Endodermal cell (in vitro differentiated cells): Measurements from ENCODE around the gene UFD1. TPM values are rescaled to one million over a fixed set of nuclear protein-coding genes. Genes with fewer than 3 reads are reported as not detected.

Source experiments
- DNase-seq: peaks from one replicate; pipeline ENCODE4 v3.0.0-alpha.2; 2017
- H3K27ac ChIP-seq: 2 replicates; pipeline ENCODE4 v1.5.1; 2013; ENCODE audit warnings: mild to moderate bottlenecking, low read depth, low read length, moderate library complexity
- H3K27me3 ChIP-seq: 2 replicates; pipeline ENCODE4 v1.6.1; 2013; ENCODE audit warnings: mild to moderate bottlenecking, low read length, moderate library complexity; ENCODE audit not compliant: insufficient read depth, control insufficient read depth, poor library complexity, severe bottlenecking
- H3K36me3 ChIP-seq: 2 replicates; pipeline ENCODE4 v1.7.0; 2013; ENCODE audit warnings: mild to moderate bottlenecking, low read length, moderate library complexity; ENCODE audit not compliant: control insufficient read depth, insufficient read depth
- H3K4me1 ChIP-seq: one replicate; pipeline ENCODE4 v1.7.0; 2013; ENCODE audit warnings: low read length; ENCODE audit not compliant: control insufficient read depth, insufficient read depth
- H3K4me3 ChIP-seq: 2 replicates; pipeline ENCODE4 v1.5.1; 2013; ENCODE audit warnings: mild to moderate bottlenecking, low read length, moderate library complexity
- H3K9ac ChIP-seq: 2 replicates; pipeline ENCODE4 v1.6.1; 2013; ENCODE audit warnings: mild to moderate bottlenecking, low read length, moderate library complexity; ENCODE audit not compliant: poor library complexity, severe bottlenecking; ENCODE audit errors: extremely low read depth
- H3K9me3 ChIP-seq: 2 replicates; pipeline ENCODE4 v1.6.1; 2013; ENCODE audit warnings: mild to moderate bottlenecking, low read length, moderate library complexity; ENCODE audit not compliant: control insufficient read depth
- H3K27ac Mint-ChIP-seq: 2 replicates; pipeline ENCODE4 v1.8.0; 2020; ENCODE audit warnings: mixed read lengths
- H3K27me3 Mint-ChIP-seq: 2 replicates; pipeline ENCODE4 v1.8.0; 2021; ENCODE audit warnings: mild to moderate bottlenecking, mixed read lengths; ENCODE audit not compliant: insufficient read depth
- H3K36me3 Mint-ChIP-seq: 2 replicates; pipeline ENCODE4 v1.8.0; 2020; ENCODE audit warnings: low read depth, mixed read lengths
- H3K4me1 Mint-ChIP-seq: 2 replicates; pipeline ENCODE4 v1.8.0; 2020; ENCODE audit warnings: mixed read lengths
- H3K4me3 Mint-ChIP-seq: 2 replicates; pipeline ENCODE4 v1.8.0; 2020; ENCODE audit warnings: mild to moderate bottlenecking, moderate library complexity, mixed read lengths
- H3K9me3 Mint-ChIP-seq: 2 replicates; pipeline ENCODE4 v1.8.0; 2020; ENCODE audit warnings: mild to moderate bottlenecking, mixed read lengths
- WGBS, 2 experiments: methylation state at CpG; one replicate each; pipeline versions ENCODE4 v1.1.5 to v1.1.7; 2013; ENCODE audit warnings: missing lambda C conversion rate in 2 of 2, mixed read lengths in 1 of 2; ENCODE audit not compliant: insufficient coverage in 1 of 2, insufficient read length in 1 of 2; 5-methylcytosine and 5-hydroxymethylcytosine counted together
- total RNA-seq, 2 donors: library from RNA; stranded (reverse); fragmentation: NEBNext Ultra II Directional in 1 of 2; extraction: Animal tissue kit (Norgen Biotek cat#: 25700) in 1 of 2; gene quantifications; 2 replicates in 1 of 2; 3 replicates in 1 of 2; pipeline ENCODE4 v1.2.1, GENCODE V29; 2021
- TF ChIP-seq, protein P1 (sequence below): fragments of 200-600 bp; sonication (generic); conservative IDR thresholded peaks from 2 replicates; pipeline ENCODE4 v1.5.0; 2021; ENCODE audit warnings: antibody characterized with exemption, mild to moderate bottlenecking

UFD1 gene
- total RNA-seq, 2 donors from 2014 or later: 67.7 to 69.2 TPM

DNA sequence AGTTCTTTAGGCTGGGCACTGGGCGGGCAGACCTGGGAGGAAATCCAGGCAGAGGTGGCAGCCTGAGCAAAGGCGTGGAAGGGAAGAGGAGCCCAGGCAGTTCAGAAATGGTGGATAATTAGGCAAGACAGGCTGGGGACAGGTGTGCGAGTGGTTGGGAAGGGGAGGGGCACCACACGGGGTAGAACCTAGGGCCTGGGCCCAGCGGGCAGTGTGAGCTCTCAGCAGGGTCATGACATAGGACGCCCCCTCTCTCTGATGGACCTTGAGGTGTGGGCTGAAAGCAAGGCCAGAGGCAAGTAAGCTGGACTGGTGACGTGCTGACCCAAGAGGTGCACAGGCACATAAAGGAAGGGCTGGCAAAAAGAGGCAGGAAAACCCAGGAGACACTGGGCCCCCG, 6.8 kb downstream of the UFD1 start:
- DNase-seq: no peak

DNA sequence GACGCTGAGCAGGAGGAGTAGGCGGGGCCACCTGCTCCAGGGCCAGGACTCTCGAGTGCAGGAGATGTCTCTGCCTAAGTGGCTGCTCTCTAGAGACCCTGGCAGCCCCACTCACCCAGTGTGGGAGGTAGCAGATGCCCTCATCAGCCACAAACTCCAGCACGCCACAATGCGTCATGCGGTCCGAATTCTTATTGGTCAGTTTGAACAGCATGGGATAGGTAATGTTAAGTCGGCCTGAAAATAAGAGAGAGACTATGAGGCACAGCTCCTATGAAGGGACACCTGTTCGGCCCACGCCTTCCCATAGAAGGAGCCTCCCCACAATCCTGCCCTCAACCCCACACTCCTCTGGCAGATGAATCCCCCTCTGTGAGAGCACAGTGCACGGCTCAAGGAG, 7.4 kb downstream of the UFD1 start:
- H3K27me3 Mint-ChIP-seq: no peaks in the 10 kb centered on the region
- DNase-seq: no peak
- no peak overlapping the region for H3K4me3 Mint-ChIP-seq
- peaks cover 62% of the 10 kb centered on the region for H3K36me3 Mint-ChIP-seq
- peaks cover 87% of the 10 kb centered on the region for H3K36me3 ChIP-seq
- no peak overlapping the region for H3K27ac ChIP-seq
- H3K4me1 ChIP-seq: no peaks in the 10 kb centered on the region
- H3K9me3 ChIP-seq: no peaks in the 10 kb centered on the region
- H3K27me3 ChIP-seq: no peaks in the 10 kb centered on the region
- no peaks in the 10 kb centered on the region for H3K4me1 Mint-ChIP-seq
- no peaks in the 10 kb centered on the region for H3K9me3 Mint-ChIP-seq
- H3K27ac Mint-ChIP-seq: no peak overlapping the region
- TF ChIP-seq, protein P1, sequence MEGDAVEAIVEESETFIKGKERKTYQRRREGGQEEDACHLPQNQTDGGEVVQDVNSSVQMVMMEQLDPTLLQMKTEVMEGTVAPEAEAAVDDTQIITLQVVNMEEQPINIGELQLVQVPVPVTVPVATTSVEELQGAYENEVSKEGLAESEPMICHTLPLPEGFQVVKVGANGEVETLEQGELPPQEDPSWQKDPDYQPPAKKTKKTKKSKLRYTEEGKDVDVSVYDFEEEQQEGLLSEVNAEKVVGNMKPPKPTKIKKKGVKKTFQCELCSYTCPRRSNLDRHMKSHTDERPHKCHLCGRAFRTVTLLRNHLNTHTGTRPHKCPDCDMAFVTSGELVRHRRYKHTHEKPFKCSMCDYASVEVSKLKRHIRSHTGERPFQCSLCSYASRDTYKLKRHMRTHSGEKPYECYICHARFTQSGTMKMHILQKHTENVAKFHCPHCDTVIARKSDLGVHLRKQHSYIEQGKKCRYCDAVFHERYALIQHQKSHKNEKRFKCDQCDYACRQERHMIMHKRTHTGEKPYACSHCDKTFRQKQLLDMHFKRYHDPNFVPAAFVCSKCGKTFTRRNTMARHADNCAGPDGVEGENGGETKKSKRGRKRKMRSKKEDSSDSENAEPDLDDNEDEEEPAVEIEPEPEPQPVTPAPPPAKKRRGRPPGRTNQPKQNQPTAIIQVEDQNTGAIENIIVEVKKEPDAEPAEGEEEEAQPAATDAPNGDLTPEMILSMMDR: no peak
- 83 to 94% methylated on average over 4 to 11 of the region's 11 CpGs for WGBS, 2 experiments
- no peak overlapping the region for H3K4me3 ChIP-seq
- no peak overlapping the region for H3K9ac ChIP-seq

More for the DNA sequence above, 6.8 kb downstream of the UFD1 start:
- H3K36me3 ChIP-seq: peaks cover 81% of the 10 kb centered on the region
- H3K27ac Mint-ChIP-seq: no peak overlapping the region
- no peaks in the 10 kb centered on the region for H3K9me3 Mint-ChIP-seq
- no peaks in the 10 kb centered on the region for H3K9me3 ChIP-seq
- H3K4me1 ChIP-seq: no peaks in the 10 kb centered on the region
- no peaks in the 10 kb centered on the region for H3K27me3 Mint-ChIP-seq
- no peak overlapping the region for H3K9ac ChIP-seq
- H3K4me1 Mint-ChIP-seq: no peaks in the 10 kb centered on the region
- no peak overlapping the region for H3K27ac ChIP-seq
- WGBS, 2 experiments: 90 to 98% methylated on average over 5 to 8 of the region's 8 CpGs
- peaks cover 61% of the 10 kb centered on the region for H3K36me3 Mint-ChIP-seq
- no peaks in the 10 kb centered on the region for H3K27me3 ChIP-seq
- no peak overlapping the region for H3K4me3 Mint-ChIP-seq
- H3K4me3 ChIP-seq: no peak overlapping the region
- TF ChIP-seq, protein P1: no peak

DNA sequence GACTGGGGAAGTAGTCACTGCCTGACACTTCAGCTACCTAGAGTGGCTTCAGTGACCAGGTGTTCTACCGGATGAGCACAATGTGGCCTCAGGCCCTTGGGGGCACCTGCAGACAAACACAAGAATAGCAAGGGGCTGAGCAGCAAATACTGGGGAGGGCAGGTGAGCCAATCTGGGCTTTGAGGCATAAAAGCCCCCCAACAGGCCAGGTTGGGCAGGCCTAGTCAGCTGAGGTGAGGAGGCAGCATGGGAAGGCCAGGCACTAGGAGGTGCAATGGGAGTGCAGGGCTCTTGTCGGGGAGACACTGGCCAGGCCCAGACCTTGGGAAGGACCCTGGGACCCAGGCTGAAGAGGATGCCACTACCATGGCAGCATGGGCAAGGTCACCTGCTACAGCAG, 9.0 kb downstream of the UFD1 start:
- H3K36me3 ChIP-seq: peaks cover 92% of the 10 kb centered on the region
- Mint-ChIP-seq H3K27me3 (no peaks in the 10 kb centered on the region), H3K4me3 (no peak overlapping the region), H3K27ac (no peak overlapping the region), H3K9me3 (no peaks in the 10 kb centered on the region), H3K36me3 (peaks cover 71% of the 10 kb centered on the region), H3K4me1 (no peaks in the 10 kb centered on the region)
- WGBS, 2 experiments: 96 to 100% methylated on average over 1 to 2 of the region's 2 CpGs
- TF ChIP-seq, protein P1: no peak
- H3K9me3 ChIP-seq: no peaks in the 10 kb centered on the region
- no peak overlapping the region for H3K27ac ChIP-seq
- H3K4me3 ChIP-seq: no peak overlapping the region
- H3K9ac ChIP-seq: no peak overlapping the region
- DNase-seq: no peak
- H3K27me3 ChIP-seq: no peaks in the 10 kb centered on the region
- no peaks in the 10 kb centered on the region for H3K4me1 ChIP-seq
